GM12878 (cell line): Measurements from ENCODE around the gene NDEL1. TPM values are rescaled to one million over a fixed set of nuclear protein-coding genes. Genes with fewer than 3 reads are reported as not detected.

Source experiments
- ATAC-seq: fragments of 200-7000 bp; cut with Tn5 transposase; 3 replicates; pipeline ENCODE4 v1.9.1; 2020; ENCODE audit warnings: mild to moderate bottlenecking, moderate library complexity
- BruUV-seq: library from RNA; stranded (reverse); fragments of 400-500 nt; replicated peaks from 2 replicates; lab custom pipeline; 2021; lab: Mats Ljungman, UMichigan
- CTCF ChIA-PET: fragments of 300-600 bp; sonication (Branson Sonifier 250); formaldehyde crosslinking; extraction: SDS; loops from one replicate; lab custom pipeline; 2021; ENCODE audit warnings: inconsistent platforms; lab: Yijun Ruan, JAX
- POLR2A ChIA-PET: fragments of 350-600 bp; formaldehyde crosslinking; extraction: SDS; loops from one replicate; lab custom pipeline; 2021; ENCODE audit warnings: inconsistent platforms; lab: Charles Lee
- RAD21 ChIA-PET: fragments of 300-600 bp; sonication (Branson Sonifier 250); formaldehyde crosslinking; loops from one replicate; lab custom pipeline; 2023; ENCODE audit warnings: antibody characterized with exemption; ENCODE audit not compliant: unreplicated experiment; lab: Charles Lee
- SMC1A ChIA-PET: fragments of 300-600 bp; sonication (Branson Sonifier 250); formaldehyde crosslinking; loops from one replicate; lab custom pipeline; 2023; ENCODE audit not compliant: unreplicated experiment, uncharacterized antibody; lab: Charles Lee
- DNase-seq: peaks from one replicate; pipeline ENCODE4 v3.0.0-alpha.2; 2011; ENCODE audit warnings: low read depth, low spot score
- FAIRE-seq: peaks from 3 replicates; lab custom pipeline; 2011; peaks lifted over from hg19 to GRCh38; lab: Jason Lieb, UNC
- H2AFZ ChIP-seq: 2 replicates; pipeline ENCODE4 v1.6.0; 2011; ENCODE audit warnings: low read depth, low read length, control low read depth; ENCODE audit not compliant: control insufficient read depth
- H3K27ac ChIP-seq: 2 replicates; pipeline ENCODE4 v1.5.1; 2011; ENCODE audit warnings: control low read depth; ENCODE audit not compliant: control insufficient read depth, insufficient read depth
- H3K27me3 ChIP-seq, 2 experiments: replicated peaks in 1 of 2; 2 replicates each; pipeline versions ENCODE4 v1.6.0 to v1.6.1; 2011; ENCODE audit warnings: low read length in 1 of 2; ENCODE audit not compliant: control insufficient read depth in 2 of 2, insufficient read depth in 2 of 2
- H3K36me3 ChIP-seq, 2 experiments: 2 replicates each; pipeline ENCODE4 v1.5.1; 2011; ENCODE audit warnings: low read length in 1 of 2; ENCODE audit not compliant: control insufficient read depth in 2 of 2, insufficient read depth in 2 of 2
- H3K4me1 ChIP-seq: 2 replicates; pipeline ENCODE4 v1.6.1; 2011; ENCODE audit warnings: mild to moderate bottlenecking, low read length, moderate library complexity, mixed read lengths; ENCODE audit not compliant: control insufficient read depth, insufficient read depth
- H3K4me2 ChIP-seq: 2 replicates; pipeline ENCODE4 v1.6.0; 2011; ENCODE audit warnings: control low read depth; ENCODE audit not compliant: control insufficient read depth, insufficient read depth
- H3K4me3 ChIP-seq: fragments of 200-600 bp; sonication (generic); 2 replicates; pipeline ENCODE4 v1.5.1; 2016
- H3K79me2 ChIP-seq: 2 replicates; pipeline ENCODE4 v1.6.0; 2011; ENCODE audit warnings: low read length; ENCODE audit not compliant: control insufficient read depth, insufficient read depth
- H3K9ac ChIP-seq: 2 replicates; pipeline ENCODE4 v1.8.0; 2011; ENCODE audit warnings: low read length, control low read depth, mixed read lengths; ENCODE audit not compliant: control insufficient read depth, insufficient read depth
- H3K9me3 ChIP-seq: replicated peaks from 3 replicates; pipeline ENCODE4 v1.5.1; 2011; ENCODE audit warnings: mild to moderate bottlenecking, low read length; ENCODE audit not compliant: control insufficient read depth, insufficient read depth
- H4K20me1 ChIP-seq: 2 replicates; pipeline ENCODE4 v1.6.0; 2011; ENCODE audit not compliant: control insufficient read depth, insufficient read depth
- EP300 ChIP-seq, 2 experiments: fragments of 150-350 bp in 1 of 2; IDR thresholded peaks; 2 replicates each; pipeline ENCODE4 v1.6.1; 2011 to 2012; ENCODE audit warnings: low read depth in 2 of 2, low read length in 2 of 2, borderline replicate concordance in 1 of 2, improper control_type of control experiment in 1 of 2, inconsistent platforms in 1 of 2; ENCODE audit not compliant: control insufficient read depth in 1 of 2
- IKZF2 ChIP-seq, 2 experiments: fragments of 450-650 bp; IDR thresholded peaks; 2 replicates each; pipeline ENCODE4 v1.6.1; 2017; ENCODE audit warnings: mild to moderate bottlenecking in 2 of 2, moderate library complexity in 2 of 2
- IRF4 ChIP-seq: IDR thresholded peaks from 2 replicates; pipeline ENCODE4 v1.6.1; 2011; ENCODE audit warnings: low read depth, low read length
- NFYB ChIP-seq: IDR thresholded peaks from 2 replicates; pipeline ENCODE4 v1.6.1; 2011; ENCODE audit warnings: low read depth, mild to moderate bottlenecking, low read length, improper control_type of control experiment, moderate library complexity; ENCODE audit not compliant: insufficient read depth
- POLR2AphosphoS5 ChIP-seq: IDR thresholded peaks from 2 replicates; pipeline ENCODE4 v1.6.1; 2011; ENCODE audit warnings: mild to moderate bottlenecking, low read length, inconsistent platforms
- POU2F2 ChIP-seq: IDR thresholded peaks from 3 replicates; pipeline ENCODE4 v1.6.1; 2011; ENCODE audit warnings: low read depth, mild to moderate bottlenecking, low read length, borderline replicate concordance
- RUNX3 ChIP-seq: IDR thresholded peaks from 2 replicates; pipeline ENCODE4 v1.6.1; 2012; ENCODE audit warnings: low read length, inconsistent platforms
- SKIL ChIP-seq: fragments of 450-650 bp; IDR thresholded peaks from 2 replicates; pipeline ENCODE4 v1.6.1; 2017; ENCODE audit warnings: mild to moderate bottlenecking, low read depth, inconsistent platforms; ENCODE audit not compliant: poor library complexity, severe bottlenecking
- SMC3 ChIP-seq: IDR thresholded peaks from 2 replicates; pipeline ENCODE4 v1.6.1; 2011; ENCODE audit warnings: low read length, improper control_type of control experiment, borderline replicate concordance
- STAT1 ChIP-seq: fragments of 450-650 bp; conservative IDR thresholded peaks from 2 replicates; pipeline ENCODE4 v1.6.1; 2014; ENCODE audit warnings: antibody characterized with exemption, mild to moderate bottlenecking
- STAT3 ChIP-seq: IDR thresholded peaks from 2 replicates; pipeline ENCODE4 v1.6.1; 2011; ENCODE audit warnings: low read depth, low read length, improper control_type of control experiment
- ZNF24 ChIP-seq: fragments of 450-650 bp; IDR thresholded peaks from 2 replicates; pipeline ENCODE4 v1.6.1; 2017; ENCODE audit warnings: antibody characterized with exemption, mild to moderate bottlenecking
- WGBS: methylation state at CpG from one replicate; pipeline ENCODE4 v1.1.6; 2016; ENCODE audit warnings: low lambda C conversion rate; ENCODE audit not compliant: insufficient replicate concordance, insufficient coverage; ENCODE audit errors: missing lambda C conversion rate; 5-methylcytosine and 5-hydroxymethylcytosine counted together
- in situ Hi-C: fragments of 300-500 bp; cut with MboI; formaldehyde crosslinking; loops from 9 replicates; pipeline ENCODE4 v1.14.3; 2018; ENCODE audit warnings: mixed read lengths
- intact Hi-C: fragments of 100-400 bp; cut with micrococcal nuclease; formaldehyde crosslinking; loops from one replicate; pipeline ENCODE4 v1.14.2; 2022; ENCODE audit not compliant: unreplicated experiment
- polyA plus RNA-seq, 11 experiments: library from polyadenylated mRNA; depleted of rRNA in 4 of 11; unstranded in 6 of 11; stranded (reverse) in 5 of 11; fragments of >200 nt; fragmentation: Nextera tagmentation in 4 of 11; fragmentation: Illumina TruSeq in 1 of 11; extraction: Ambion mirVana in 4 of 11; extraction: Trizol in 1 of 11; gene quantifications; 1 replicate in 1 of 11; 2 replicates in 10 of 11; pipeline versions ENCODE4 v1.2.1 to v1.2.3, GENCODE V29; 2011 to 2016; ENCODE audit warnings: inconsistent platforms in 2 of 11, missing spikeins in 2 of 11, low read depth in 1 of 11
- total RNA-seq, 4 experiments: library from RNA; depleted of rRNA in 3 of 4; stranded (reverse); fragments of >200 nt in 3 of 4; fragmentation: Illumina TruSeq in 1 of 4; extraction: Trizol in 1 of 4; gene quantifications; 2 replicates each; pipeline versions ENCODE4 v1.2.1 to v1.2.3, GENCODE V29; 2013 to 2021
- TF ChIP-seq, protein P1 (sequence below): fragments of 450-650 bp; IDR thresholded peaks from 2 replicates; pipeline ENCODE4 v1.6.1; 2018; ENCODE audit warnings: mild to moderate bottlenecking, low read depth, moderate library complexity; ENCODE audit not compliant: partially characterized antibody
- TF ChIP-seq, protein P2 (sequence below), 3 experiments: IDR thresholded peaks in 2 of 3; conservative IDR thresholded peaks in 1 of 3; 2 replicates each; pipeline ENCODE4 v1.5.1; 2011; ENCODE audit warnings: low read depth in 3 of 3, low read length in 3 of 3, mild to moderate bottlenecking in 3 of 3, control low read depth in 2 of 3, moderate library complexity in 2 of 3, inconsistent platforms in 1 of 3, mixed read lengths in 1 of 3; ENCODE audit not compliant: control insufficient read depth in 2 of 3, insufficient read depth in 1 of 3; ENCODE audit errors: extremely low read depth in 1 of 3

Gene NDEL1
- total and polyA plus RNA-seq, 10 of the 15 experiments (the other 5 are each of a cell fraction or from before 2014, with no cell fraction given) = 0.72 to 41.5 (median 29.9) TPM

GRCh38 chr17:8409966-8410882 is 25.5 kb upstream of the NDEL1 start:
- ATAC-seq = peak; percentile 90
- peaks cover 0 to 4% of the 10 kb centered on the region in 2 experiments; a peak in 3 of 4 replicates for H3K27me3 ChIP-seq
- intact Hi-C loops = loop anchor here (1.0 to 10.0 kb wide), 3 partner anchors 336 to 485 kb away; no protein-coding TSS in a partner anchor
- H3K9me3 ChIP-seq = no peaks in the 10 kb centered on the region
- H4K20me1 ChIP-seq = no peaks in the 10 kb centered on the region
- no peak overlapping the region for H3K4me3 ChIP-seq
- no peaks in the 10 kb centered on the region for H3K79me2 ChIP-seq
- FAIRE-seq = peak; percentile 81
- ChIA-PET POLR2A (interaction anchor here (0.7 kb wide), 1 partner anchor 71 kb away, joined by 3 read pairs; no protein-coding TSS in a partner anchor), CTCF (interaction anchor here (0.6 to 3.3 kb wide), 32 partner anchors 9 to 1145 kb away, joined by 3 to 67 read pairs (median 4); partner anchors contain the start of genes NDEL1 and RNF222), SMC1A (interaction anchor here (0.5 to 1.8 kb wide), 24 partner anchors 11 to 1149 kb away, joined by 3 to 20 read pairs (median 4); no protein-coding TSS in a partner anchor), RAD21 (interaction anchor here (0.8 to 2.1 kb wide), 12 partner anchors 16 to 587 kb away, joined by 3 to 34 read pairs (median 4); partner anchors contain the start of gene NDEL1)
- DNase-seq = peak; percentile 17
- no peak overlapping the region; the same call in 1 of the 2 replicates for H2AFZ ChIP-seq
- no peak overlapping the region for H3K9ac ChIP-seq
- in situ Hi-C loops = loop anchor here (5.0 to 10.0 kb wide), 2 partner anchors 337 to 605 kb away; no protein-coding TSS in a partner anchor
- 9% methylated on average over 18 of the region's 19 CpGs for WGBS
- no peak overlapping the region for H3K4me2 ChIP-seq
- no TSS peak for BruUV-seq
- H3K36me3 ChIP-seq = no peaks in the 10 kb centered on the region
- H3K4me1 ChIP-seq = no peaks in the 10 kb centered on the region
- no peak overlapping the region for H3K27ac ChIP-seq
- peak; percentile 52 for TF ChIP-seq RUNX3
- TF ChIP-seq, protein P1, sequence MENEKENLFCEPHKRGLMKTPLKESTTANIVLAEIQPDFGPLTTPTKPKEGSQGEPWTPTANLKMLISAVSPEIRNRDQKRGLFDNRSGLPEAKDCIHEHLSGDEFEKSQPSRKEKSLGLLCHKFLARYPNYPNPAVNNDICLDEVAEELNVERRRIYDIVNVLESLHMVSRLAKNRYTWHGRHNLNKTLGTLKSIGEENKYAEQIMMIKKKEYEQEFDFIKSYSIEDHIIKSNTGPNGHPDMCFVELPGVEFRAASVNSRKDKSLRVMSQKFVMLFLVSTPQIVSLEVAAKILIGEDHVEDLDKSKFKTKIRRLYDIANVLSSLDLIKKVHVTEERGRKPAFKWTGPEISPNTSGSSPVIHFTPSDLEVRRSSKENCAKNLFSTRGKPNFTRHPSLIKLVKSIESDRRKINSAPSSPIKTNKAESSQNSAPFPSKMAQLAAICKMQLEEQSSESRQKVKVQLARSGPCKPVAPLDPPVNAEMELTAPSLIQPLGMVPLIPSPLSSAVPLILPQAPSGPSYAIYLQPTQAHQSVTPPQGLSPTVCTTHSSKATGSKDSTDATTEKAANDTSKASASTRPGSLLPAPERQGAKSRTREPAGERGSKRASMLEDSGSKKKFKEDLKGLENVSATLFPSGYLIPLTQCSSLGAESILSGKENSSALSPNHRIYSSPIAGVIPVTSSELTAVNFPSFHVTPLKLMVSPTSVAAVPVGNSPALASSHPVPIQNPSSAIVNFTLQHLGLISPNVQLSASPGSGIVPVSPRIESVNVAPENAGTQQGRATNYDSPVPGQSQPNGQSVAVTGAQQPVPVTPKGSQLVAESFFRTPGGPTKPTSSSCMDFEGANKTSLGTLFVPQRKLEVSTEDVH = no peak
- 0 out of 4 replicates have a peak, but pooled peaks of 1 of the 2 experiments have one; percentile 11 for TF ChIP-seq IKZF2 (IDR thresholded peaks at IDR 0.05)
- TF ChIP-seq, protein P2, sequence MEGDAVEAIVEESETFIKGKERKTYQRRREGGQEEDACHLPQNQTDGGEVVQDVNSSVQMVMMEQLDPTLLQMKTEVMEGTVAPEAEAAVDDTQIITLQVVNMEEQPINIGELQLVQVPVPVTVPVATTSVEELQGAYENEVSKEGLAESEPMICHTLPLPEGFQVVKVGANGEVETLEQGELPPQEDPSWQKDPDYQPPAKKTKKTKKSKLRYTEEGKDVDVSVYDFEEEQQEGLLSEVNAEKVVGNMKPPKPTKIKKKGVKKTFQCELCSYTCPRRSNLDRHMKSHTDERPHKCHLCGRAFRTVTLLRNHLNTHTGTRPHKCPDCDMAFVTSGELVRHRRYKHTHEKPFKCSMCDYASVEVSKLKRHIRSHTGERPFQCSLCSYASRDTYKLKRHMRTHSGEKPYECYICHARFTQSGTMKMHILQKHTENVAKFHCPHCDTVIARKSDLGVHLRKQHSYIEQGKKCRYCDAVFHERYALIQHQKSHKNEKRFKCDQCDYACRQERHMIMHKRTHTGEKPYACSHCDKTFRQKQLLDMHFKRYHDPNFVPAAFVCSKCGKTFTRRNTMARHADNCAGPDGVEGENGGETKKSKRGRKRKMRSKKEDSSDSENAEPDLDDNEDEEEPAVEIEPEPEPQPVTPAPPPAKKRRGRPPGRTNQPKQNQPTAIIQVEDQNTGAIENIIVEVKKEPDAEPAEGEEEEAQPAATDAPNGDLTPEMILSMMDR (IDR thresholded peaks at IDR 0.05 in 2 of 3, conservative IDR thresholded peaks at IDR 0.05 in 1 of 3; ENCODE audit: control insufficient read depth in 2 of 3, extremely low read depth in 1 of 3, insufficient read depth in 1 of 3, low read depth in 3 of 3, low read length in 3 of 3) = peak; percentile 82 to 87 (median 83)
- TF ChIP-seq IRF4 = 0 out of 2 replicates have a peak, but pooled peaks have one; percentile 52
- peak; percentile 83 for TF ChIP-seq SMC3
- TF ChIP-seq EP300 (IDR thresholded peaks at IDR 0.05; ENCODE audit: borderline replicate concordance in 1 of 2, control insufficient read depth in 1 of 2, low read depth in 2 of 2, low read length in 2 of 2) = 0 out of 4 replicates have a peak, but pooled peaks of 1 of the 2 experiments have one; percentile 15
- TF ChIP-seq ZNF24 = no peak
- no peak for TF ChIP-seq STAT3
- TF ChIP-seq POLR2AphosphoS5 = no peak
- no peak for TF ChIP-seq NFYB
- no peak for TF ChIP-seq SKIL
- TF ChIP-seq POU2F2 = no peak
- TF ChIP-seq STAT1 = no peak
